HCT116 (cell line): ENCODE measurements around the gene ACOXL. TPM values are rescaled to one million over a fixed set of nuclear protein-coding genes. Genes with fewer than 3 reads are reported as not detected.

Experiments used
- ATAC-seq: fragments of 200-7000 bp; cut with Tn5 transposase; 2 replicates; pipeline ENCODE4 v1.9.1; 2020; ENCODE audit warnings: mild to moderate bottlenecking, moderate library complexity
- BruUV-seq: library from RNA; stranded (reverse); fragments of 400-500 nt; replicated peaks from 2 replicates; lab custom pipeline; 2021; lab: Mats Ljungman, UMichigan
- CTCF ChIA-PET: fragments of 300-600 bp; sonication (Branson Sonifier 250); formaldehyde crosslinking; loops from one replicate; lab custom pipeline; 2021; ENCODE audit warnings: antibody characterized with exemption; lab: Charles Lee
- POLR2A ChIA-PET: fragments of 300-600, 350-600 bp; sonication (Branson Sonifier 250); formaldehyde crosslinking; loops from one replicate; lab custom pipeline; 2021; ENCODE audit warnings: antibody characterized with exemption; lab: Charles Lee
- RAD21 ChIA-PET, 2 experiments: fragments of 300-600 bp; sonication (Branson Sonifier 250); formaldehyde crosslinking; loops; one replicate each; lab custom pipeline; 2023; ENCODE audit warnings: low total read pairs in 2 of 2; ENCODE audit not compliant: uncharacterized antibody in 2 of 2, unreplicated experiment in 2 of 2, low non-redundant PET in 1 of 2; lab: Charles Lee
- DNase-seq: peaks from one replicate; pipeline ENCODE4 v3.0.0-alpha.2; 2010; ENCODE audit warnings: low read depth, low spot score
- H2AFZ ChIP-seq: fragments of 200-600 bp; shearing (Covaris generic), sonication (generic); 2 replicates; pipeline ENCODE4 v1.6.1; 2017; ENCODE audit warnings: low read depth, mixed run types, mixed read lengths, antibody characterized with exemption, low read length; ENCODE audit not compliant: poor library complexity, severe bottlenecking
- H3K27ac ChIP-seq: 2 replicates; pipeline ENCODE4 v1.5.1; 2012; ENCODE audit warnings: low read depth, low read length
- H3K27me3 ChIP-seq: fragments of 200-600 bp; sonication (generic); 2 replicates; pipeline ENCODE4 v1.6.1; 2016; ENCODE audit warnings: mixed run types, low read length, mixed read lengths; ENCODE audit not compliant: insufficient read depth
- H3K36me3 ChIP-seq, 2 experiments: fragments of 200-500 bp in 1 of 2; fragments of 200-600 bp in 1 of 2; sonication (Bioruptor generic) in 1 of 2; sonication (generic) in 1 of 2; 2 replicates each; pipeline versions ENCODE4 v1.5.1 to v1.6.1; 2014 to 2016; ENCODE audit warnings: low read length in 2 of 2, inconsistent platforms in 1 of 2, mixed read lengths in 1 of 2, mixed run types in 1 of 2; ENCODE audit not compliant: insufficient read depth in 2 of 2, control insufficient read depth in 1 of 2
- H3K4me1 ChIP-seq, 2 experiments: fragments of 200-600 bp in 1 of 2; sonication (generic) in 1 of 2; 2 replicates each; pipeline versions ENCODE4 v1.5.1 to v1.6.1; 2012 to 2017; ENCODE audit warnings: low read length in 2 of 2, inconsistent platforms in 1 of 2, mild to moderate bottlenecking in 1 of 2, mixed read lengths in 1 of 2, mixed run types in 1 of 2, moderate library complexity in 1 of 2; ENCODE audit not compliant: insufficient read depth in 2 of 2, control insufficient read depth in 1 of 2
- H3K4me2 ChIP-seq: fragments of 200-600 bp; sonication (generic); 2 replicates; pipeline ENCODE4 v1.6.1; 2017; ENCODE audit warnings: mixed run types, low read length, mixed read lengths
- H3K4me3 ChIP-seq, 2 experiments: fragments of 200-600 bp in 1 of 2; sonication (generic) in 1 of 2; replicated peaks in 1 of 2; 2 replicates each; pipeline ENCODE4 v1.5.1; 2011 to 2016; ENCODE audit warnings: low read length in 2 of 2, control low read depth in 1 of 2, low read depth in 1 of 2, mild to moderate bottlenecking in 1 of 2, mixed read lengths in 1 of 2, mixed run types in 1 of 2
- H3K79me2 ChIP-seq: fragments of 200-600 bp; sonication (generic); 2 replicates; pipeline ENCODE4 v1.6.1; 2017; ENCODE audit warnings: mild to moderate bottlenecking, mixed run types, low read length, moderate library complexity, mixed read lengths; ENCODE audit not compliant: insufficient read depth
- H3K9ac ChIP-seq: fragments of 200-600 bp; sonication (generic); 2 replicates; pipeline ENCODE4 v1.6.1; 2016; ENCODE audit warnings: low read length, mixed read lengths
- H3K9me2 ChIP-seq: fragments of 200-600 bp; sonication (generic), shearing (Covaris generic); 2 replicates; pipeline ENCODE4 v1.6.1; 2017; ENCODE audit warnings: mixed run types, mild to moderate bottlenecking, moderate library complexity; ENCODE audit not compliant: insufficient read depth
- H3K9me3 ChIP-seq, 2 experiments: fragments of 200-500 bp in 1 of 2; fragments of 200-600 bp in 1 of 2; sonication (Bioruptor generic) in 1 of 2; sonication (generic) in 1 of 2; 2 replicates each; pipeline ENCODE4 v1.6.1; 2014 to 2017; ENCODE audit warnings: low read length in 2 of 2, mixed read lengths in 2 of 2, inconsistent platforms in 1 of 2, low read depth in 1 of 2, mild to moderate bottlenecking in 1 of 2, mixed run types in 1 of 2, moderate library complexity in 1 of 2; ENCODE audit not compliant: control insufficient read depth in 1 of 2, insufficient read depth in 1 of 2
- H4K20me1 ChIP-seq: fragments of 200-600 bp; sonication (generic), shearing (Covaris generic); 2 replicates; pipeline ENCODE4 v1.6.1; 2017; ENCODE audit warnings: mixed run types, mild to moderate bottlenecking, moderate library complexity; ENCODE audit not compliant: insufficient read depth
- CBX3 ChIP-seq: IDR thresholded peaks from 2 replicates; pipeline ENCODE4 v1.6.1; 2012; ENCODE audit warnings: low read depth
- CEBPB ChIP-seq: IDR thresholded peaks from 2 replicates; pipeline ENCODE4 v1.6.1; 2012; ENCODE audit warnings: low read depth
- EGR1 ChIP-seq: IDR thresholded peaks from 2 replicates; pipeline ENCODE4 v1.6.1; 2012; ENCODE audit warnings: low read depth
- EZH2 ChIP-seq: fragments of 200-600 bp; sonication (generic); IDR thresholded peaks from 2 replicates; pipeline ENCODE4 v1.6.1; 2017; ENCODE audit warnings: antibody characterized with exemption, mixed run types
- EZH2phosphoT487 ChIP-seq: fragments of 200-600 bp; IDR thresholded peaks from 2 replicates; pipeline ENCODE4 v1.6.1; 2018; ENCODE audit warnings: antibody characterized with exemption, borderline replicate concordance
- FOSL1 ChIP-seq: IDR thresholded peaks from 2 replicates; pipeline ENCODE4 v1.6.1; 2012; ENCODE audit warnings: low read depth
- JUND ChIP-seq: IDR thresholded peaks from 2 replicates; pipeline ENCODE4 v1.6.1; 2012
- POLR2A ChIP-seq: IDR thresholded peaks from 2 replicates; pipeline ENCODE4 v1.7.0; 2011; ENCODE audit warnings: borderline replicate concordance; ENCODE audit not compliant: insufficient read depth, insufficient read length; ENCODE audit errors: extremely low read depth
- POLR2AphosphoS5 ChIP-seq: IDR thresholded peaks from 2 replicates; pipeline ENCODE4 v1.6.1; 2011; ENCODE audit warnings: mild to moderate bottlenecking, low read depth, low read length, moderate library complexity
- RAD21 ChIP-seq: IDR thresholded peaks from 2 replicates; pipeline ENCODE4 v1.6.1; 2012; ENCODE audit warnings: low read depth, mild to moderate bottlenecking
- REST ChIP-seq: IDR thresholded peaks from 2 replicates; pipeline ENCODE4 v1.6.1; 2012; ENCODE audit warnings: low read depth
- SIN3A ChIP-seq: IDR thresholded peaks from 2 replicates; pipeline ENCODE4 v1.6.1; 2012; ENCODE audit warnings: low read depth
- SRF ChIP-seq: IDR thresholded peaks from 2 replicates; pipeline ENCODE4 v1.6.1; 2012; ENCODE audit warnings: low read depth
- TCF7L2 ChIP-seq: IDR thresholded peaks from 2 replicates; pipeline ENCODE4 v1.7.0; 2011; ENCODE audit warnings: borderline replicate concordance, inconsistent platforms; ENCODE audit not compliant: insufficient read depth, insufficient read length; ENCODE audit errors: extremely low read depth
- YY1 ChIP-seq: IDR thresholded peaks from 2 replicates; pipeline ENCODE4 v1.6.1; 2011; ENCODE audit warnings: low read length, low read depth, moderate library complexity, mild to moderate bottlenecking; ENCODE audit not compliant: insufficient replicate concordance; ENCODE audit errors: extremely low read depth
- ZBTB33 ChIP-seq: IDR thresholded peaks from 2 replicates; pipeline ENCODE4 v1.6.1; 2011; ENCODE audit warnings: mild to moderate bottlenecking, low read length, moderate library complexity; ENCODE audit not compliant: insufficient replicate concordance; ENCODE audit errors: extremely low read depth
- ZFX ChIP-seq: fragments of 450-650 bp; IDR thresholded peaks from 2 replicates; pipeline ENCODE4 v1.6.1; 2017
- ZNF274 ChIP-seq: fragments of 200-500 bp; sonication (Bioruptor generic); IDR thresholded peaks from 2 replicates; pipeline ENCODE4 v1.6.1; 2014; ENCODE audit warnings: mild to moderate bottlenecking, low read depth, low read length, inconsistent platforms
- intact Hi-C: fragments of 100-400 bp; cut with micrococcal nuclease; formaldehyde crosslinking; loops from 2 replicates; pipeline ENCODE4 v1.10.0; 2022
- total RNA-seq: library from RNA; stranded (reverse); gene quantifications from one replicate; pipeline ENCODE4 v1.2.1, GENCODE V29; 2021; ENCODE audit not compliant: unreplicated experiment
- TF ChIP-seq, protein P1 (sequence below): IDR thresholded peaks from 2 replicates; pipeline ENCODE4 v1.6.1; 2012

The ACOXL gene
- total RNA-seq, 1 experiment from 2014 or later: 5.5 TPM

- Histone ChIP-seq H4K20me1 (no peaks in the 10 kb centered on the region), H3K4me3 (no peak overlapping the region), H3K36me3 (peaks cover 0 to 5% of the 10 kb centered on the region in 2 experiments; a peak in 3 of 4 replicates), H3K27ac (no peak overlapping the region), H3K4me2 (no peak overlapping the region), H3K9me2 (no peaks in the 10 kb centered on the region), H3K9ac (no peak overlapping the region), H3K9me3 (no peaks in the 10 kb centered on the region), H3K79me2 (peaks cover 9% of the 10 kb centered on the region; the same call in 1 of the 2 replicates), H2AFZ (no peak overlapping the region), H3K4me1 (peaks cover 4 to 18% of the 10 kb centered on the region in 2 experiments; a peak in 3 of 4 replicates), H3K27me3 (no peaks in the 10 kb centered on the region)
- POLR2A ChIA-PET: no interaction called here
- no peak for TF ChIP-seq YY1
- no peak for TF ChIP-seq TCF7L2
- TF ChIP-seq RAD21: no peak
- no peak for TF ChIP-seq ZNF274
- no peak for TF ChIP-seq REST
- TF ChIP-seq POLR2A: no peak
- no peak for TF ChIP-seq EZH2phosphoT487
- no peak for TF ChIP-seq CBX3
- TF ChIP-seq, protein P1, sequence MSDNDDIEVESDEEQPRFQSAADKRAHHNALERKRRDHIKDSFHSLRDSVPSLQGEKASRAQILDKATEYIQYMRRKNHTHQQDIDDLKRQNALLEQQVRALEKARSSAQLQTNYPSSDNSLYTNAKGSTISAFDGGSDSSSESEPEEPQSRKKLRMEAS: no peak
- TF ChIP-seq CEBPB: no peak
- no peak for TF ChIP-seq EZH2
- TF ChIP-seq FOSL1: no peak
- no peak for TF ChIP-seq ZFX
- no peak for TF ChIP-seq EGR1
- TF ChIP-seq SIN3A: no peak
- no peak for TF ChIP-seq POLR2AphosphoS5
- no peak for TF ChIP-seq JUND
- no peak for TF ChIP-seq SRF
- no peak for TF ChIP-seq ZBTB33
- RAD21 ChIA-PET: no interaction called here
- intact Hi-C loops: no loop called here
- no TSS peak for BruUV-seq
- no peak for DNase-seq
- CTCF ChIA-PET: no interaction called here
- ATAC-seq: no peak
Measured at GRCh38 chr2:111156529-111156928, 424.2 kb downstream of the ACOXL start.
